Chondrocyte (in vitro differentiated cells): ENCODE results near the gene UBE2F. TPM values are rescaled to one million over a fixed set of nuclear protein-coding genes. Genes with fewer than 3 reads are reported as not detected.

Experiments
- DNase-seq: peaks from one replicate; pipeline ENCODE4 v3.0.0; 2021; ENCODE audit warnings: mixed read lengths, low spot score
- H3K27ac Mint-ChIP-seq: one replicate; pipeline ENCODE4 v1.8.0; 2021; ENCODE audit warnings: mild to moderate bottlenecking, moderate library complexity, mixed read lengths; ENCODE audit not compliant: unreplicated experiment
- H3K27me3 Mint-ChIP-seq: 2 replicates; pipeline ENCODE4 v1.8.0; 2021; ENCODE audit warnings: low read depth, mixed read lengths
- H3K36me3 Mint-ChIP-seq: 2 replicates; pipeline ENCODE4 v1.8.0; 2021; ENCODE audit warnings: low read depth, mixed read lengths
- H3K4me1 Mint-ChIP-seq: 2 replicates; pipeline ENCODE4 v1.8.0; 2021; ENCODE audit warnings: low read depth, mild to moderate bottlenecking, mixed read lengths
- H3K4me3 Mint-ChIP-seq: one replicate; pipeline ENCODE4 v1.8.0; 2021; ENCODE audit warnings: mild to moderate bottlenecking, moderate library complexity, mixed read lengths; ENCODE audit not compliant: unreplicated experiment
- H3K9me3 Mint-ChIP-seq: 2 replicates; pipeline ENCODE4 v1.8.0; 2021; ENCODE audit warnings: low read depth, mixed read lengths
- CTCF ChIP-seq: fragments of 200-600 bp; sonication (generic); IDR thresholded peaks from 2 replicates; pipeline ENCODE4 v1.5.0; 2021; ENCODE audit warnings: antibody characterized with exemption, mild to moderate bottlenecking, moderate library complexity
- total RNA-seq: library from RNA; stranded (reverse); gene quantifications from 3 replicates; pipeline ENCODE4 v1.2.1, GENCODE V29; 2021

Gene UBE2F
- total RNA-seq, 1 donor from 2014 or later, result 59.1 TPM

GRCh38 chr2:238067939-238068338 is 101.1 kb downstream of the UBE2F start:
- no peaks in the 10 kb centered on the region for H3K4me1 Mint-ChIP-seq
- no peaks in the 10 kb centered on the region for H3K27me3 Mint-ChIP-seq
- no peak overlapping the region for H3K27ac Mint-ChIP-seq
- H3K36me3 Mint-ChIP-seq, result peaks cover 32% of the 10 kb centered on the region
- DNase-seq, result no peak
- H3K4me3 Mint-ChIP-seq, result no peak overlapping the region
- H3K9me3 Mint-ChIP-seq, result peaks cover 11% of the 10 kb centered on the region
- TF ChIP-seq CTCF, result no peak

GRCh38 chr2:238069021-238069709 is 102.4 kb downstream of the UBE2F start:
- Mint-ChIP-seq H3K27me3 (no peaks in the 10 kb centered on the region), H3K27ac (no peak overlapping the region), H3K36me3 (peaks cover 35% of the 10 kb centered on the region), H3K4me1 (no peaks in the 10 kb centered on the region), H3K4me3 (no peak overlapping the region), H3K9me3 (peaks cover 16% of the 10 kb centered on the region)
- no peak for TF ChIP-seq CTCF
- no peak for DNase-seq

- peaks cover 38% of the 10 kb centered on the region for H3K36me3 Mint-ChIP-seq
- H3K4me3 Mint-ChIP-seq, result no peak overlapping the region
- DNase-seq, result no peak
- no peaks in the 10 kb centered on the region for H3K27me3 Mint-ChIP-seq
- no peak overlapping the region for H3K27ac Mint-ChIP-seq
- H3K9me3 Mint-ChIP-seq, result peaks cover 16% of the 10 kb centered on the region
- H3K4me1 Mint-ChIP-seq, result no peaks in the 10 kb centered on the region
- no peak for TF ChIP-seq CTCF
Observed at GRCh38 chr2:238069877-238070276, 103.1 kb downstream of the UBE2F start.

GRCh38 chr2:238075397-238075796 is 108.6 kb downstream of the UBE2F start:
- peaks cover 26% of the 10 kb centered on the region for H3K9me3 Mint-ChIP-seq
- no peak for DNase-seq
- no peaks in the 10 kb centered on the region for H3K4me1 Mint-ChIP-seq
- H3K36me3 Mint-ChIP-seq, result peaks cover 36% of the 10 kb centered on the region
- H3K27me3 Mint-ChIP-seq, result no peaks in the 10 kb centered on the region
- H3K4me3 Mint-ChIP-seq, result no peak overlapping the region
- no peak overlapping the region for H3K27ac Mint-ChIP-seq
- no peak for TF ChIP-seq CTCF

- peaks cover 22% of the 10 kb centered on the region for H3K9me3 Mint-ChIP-seq
- TF ChIP-seq CTCF, result no peak
- no peaks in the 10 kb centered on the region for H3K27me3 Mint-ChIP-seq
- H3K36me3 Mint-ChIP-seq, result peaks cover 38% of the 10 kb centered on the region
- no peaks in the 10 kb centered on the region for H3K4me1 Mint-ChIP-seq
- no peak overlapping the region for H3K27ac Mint-ChIP-seq
- H3K4me3 Mint-ChIP-seq, result no peak overlapping the region
- DNase-seq, result no peak
Observed at GRCh38 chr2:238077292-238077691, 110.5 kb downstream of the UBE2F start.
